Neural progenitor cell (in vitro differentiated cells): ENCODE results near the gene MAGI2. TPM values are rescaled to one million over a fixed set of nuclear protein-coding genes. Genes with fewer than 3 reads are reported as not detected.

Experiments used
- DNase-seq: peaks from one replicate; pipeline ENCODE4 v3.0.0-alpha.2; 2016; ENCODE audit warnings: low spot score
- H2AFZ ChIP-seq: fragments of 200-600 bp; sonication (generic); replicated peaks from 2 replicates; pipeline ENCODE4 v1.6.1; 2016; ENCODE audit warnings: antibody characterized with exemption
- H3F3A ChIP-seq: fragments of 200-600 bp; sonication (generic); 2 replicates; pipeline ENCODE4 v1.6.1; 2016; ENCODE audit warnings: antibody characterized with exemption, low read depth
- H3K27ac ChIP-seq: fragments of 200-600 bp; sonication (generic); 2 replicates; pipeline ENCODE4 v1.5.1; 2016; ENCODE audit warnings: mild to moderate bottlenecking
- H3K27me3 ChIP-seq: fragments of 200-600 bp; sonication (generic); 2 replicates; pipeline ENCODE4 v1.6.1; 2016; ENCODE audit warnings: mild to moderate bottlenecking, moderate library complexity
- H3K36me3 ChIP-seq: fragments of 200-600 bp; sonication (generic); 2 replicates; pipeline ENCODE4 v1.5.1; 2016
- H3K4me1 ChIP-seq: fragments of 200-600 bp; sonication (generic); 2 replicates; pipeline ENCODE4 v1.6.1; 2016; ENCODE audit warnings: mixed run types
- H3K4me2 ChIP-seq: fragments of 200-600 bp; sonication (generic); 2 replicates; pipeline ENCODE4 v1.6.1; 2016
- H3K4me3 ChIP-seq: fragments of 200-600 bp; sonication (generic); 2 replicates; pipeline ENCODE4 v1.5.1; 2016
- H3K79me2 ChIP-seq: fragments of 200-600 bp; sonication (generic); 2 replicates; pipeline ENCODE4 v1.6.1; 2016; ENCODE audit warnings: low read depth
- H3K9ac ChIP-seq: fragments of 200-600 bp; sonication (generic); 2 replicates; pipeline ENCODE4 v1.6.1; 2016
- H3K9me3 ChIP-seq: fragments of 200-600 bp; sonication (generic); 2 replicates; pipeline ENCODE4 v1.5.1; 2016; ENCODE audit warnings: low read depth
- H4K20me1 ChIP-seq: fragments of 200-600 bp; sonication (generic); 2 replicates; pipeline ENCODE4 v1.6.1; 2016; ENCODE audit warnings: low read depth
- H3K27ac Mint-ChIP-seq: 3 replicates; pipeline ENCODE4 v1.8.0; 2021; ENCODE audit warnings: mixed read lengths
- H3K27me3 Mint-ChIP-seq: 2 replicates; pipeline ENCODE4 v1.8.0; 2022; ENCODE audit warnings: low read depth, mild to moderate bottlenecking, inconsistent platforms, moderate library complexity, mixed read lengths; ENCODE audit not compliant: insufficient read depth
- H3K36me3 Mint-ChIP-seq: 3 replicates; pipeline ENCODE4 v1.8.0; 2021; ENCODE audit warnings: mixed read lengths
- H3K4me1 Mint-ChIP-seq: 3 replicates; pipeline ENCODE4 v1.8.0; 2021; ENCODE audit warnings: mixed read lengths
- H3K4me3 Mint-ChIP-seq: 3 replicates; pipeline ENCODE4 v1.8.0; 2021; ENCODE audit warnings: mild to moderate bottlenecking, moderate library complexity, mixed read lengths
- H3K9me3 Mint-ChIP-seq: 3 replicates; pipeline ENCODE4 v1.8.0; 2020; ENCODE audit warnings: mixed read lengths
- CTCF ChIP-seq: fragments of 200-600 bp; sonication (generic); IDR thresholded peaks from 2 replicates; pipeline ENCODE4 v1.5.1; 2017; ENCODE audit warnings: antibody characterized with exemption, mild to moderate bottlenecking
- EZH2 ChIP-seq: fragments of 200-600 bp; sonication (generic); IDR thresholded peaks from 2 replicates; pipeline ENCODE4 v1.6.1; 2017; ENCODE audit warnings: antibody characterized with exemption, mild to moderate bottlenecking, moderate library complexity
- EZH2phosphoT487 ChIP-seq: fragments of 200-600 bp; sonication (generic); IDR thresholded peaks from 2 replicates; pipeline ENCODE4 v1.6.1; 2017; ENCODE audit warnings: antibody characterized with exemption
- total RNA-seq: library from RNA; depleted of rRNA; stranded (reverse); fragments of >200 nt; gene quantifications from 2 replicates; pipeline ENCODE4 v1.2.3, GENCODE V29; 2015; ENCODE audit warnings: low replicate concordance

The MAGI2 gene
- total RNA-seq, 1 donor from 2014 or later: 5.8 TPM

- no peaks in the 10 kb centered on the region for H3K4me1 Mint-ChIP-seq
- Histone ChIP-seq H3K4me2 (no peak overlapping the region), H3K4me3 (no peak overlapping the region), H3K79me2 (no peaks in the 10 kb centered on the region), H3K36me3 (no peaks in the 10 kb centered on the region), H2AFZ (no peak overlapping the region), H3K27me3 (no peaks in the 10 kb centered on the region), H3F3A (no peaks in the 10 kb centered on the region), H3K9ac (no peak overlapping the region), H3K27ac (no peak overlapping the region), H4K20me1 (no peaks in the 10 kb centered on the region), H3K4me1 (peaks cover 11% of the 10 kb centered on the region), H3K9me3 (no peaks in the 10 kb centered on the region)
- DNase-seq: no peak
- no peak overlapping the region for H3K4me3 Mint-ChIP-seq
- H3K27ac Mint-ChIP-seq: no peak overlapping the region
- no peaks in the 10 kb centered on the region for H3K36me3 Mint-ChIP-seq
- H3K9me3 Mint-ChIP-seq: no peaks in the 10 kb centered on the region
- no peaks in the 10 kb centered on the region for H3K27me3 Mint-ChIP-seq
- no peak for TF ChIP-seq EZH2
- no peak for TF ChIP-seq CTCF
- no peak for TF ChIP-seq EZH2phosphoT487
These were observed 1046.4 kb downstream of the MAGI2 start for GRCh38 chr7:78407031-78407430.

- DNase-seq: no peak
- Histone ChIP-seq H3K4me3 (no peak overlapping the region), H3K27ac (no peak overlapping the region), H3K79me2 (no peaks in the 10 kb centered on the region), H3K9me3 (no peaks in the 10 kb centered on the region), H3K27me3 (no peaks in the 10 kb centered on the region), H4K20me1 (no peaks in the 10 kb centered on the region), H2AFZ (no peak overlapping the region), H3K4me1 (peaks cover 11% of the 10 kb centered on the region), H3K9ac (no peak overlapping the region), H3K36me3 (no peaks in the 10 kb centered on the region), H3F3A (no peaks in the 10 kb centered on the region), H3K4me2 (no peak overlapping the region)
- TF ChIP-seq CTCF (no peak), EZH2phosphoT487 (no peak), EZH2 (no peak)
- no peaks in the 10 kb centered on the region for H3K9me3 Mint-ChIP-seq
- H3K36me3 Mint-ChIP-seq: no peaks in the 10 kb centered on the region
- no peaks in the 10 kb centered on the region for H3K27me3 Mint-ChIP-seq
- no peaks in the 10 kb centered on the region for H3K4me1 Mint-ChIP-seq
- H3K27ac Mint-ChIP-seq: no peak overlapping the region
- no peak overlapping the region for H3K4me3 Mint-ChIP-seq
These were observed 1046.9 kb downstream of the MAGI2 start for GRCh38 chr7:78406531-78406930.

GRCh38 chr7:78402096-78402495 is 1051.4 kb downstream of the MAGI2 start:
- no peak overlapping the region for H3K4me3 ChIP-seq
- Mint-ChIP-seq H3K27ac (no peak overlapping the region), H3K9me3 (no peaks in the 10 kb centered on the region), H3K36me3 (no peaks in the 10 kb centered on the region), H3K4me1 (no peaks in the 10 kb centered on the region), H3K4me3 (no peak overlapping the region), H3K27me3 (no peaks in the 10 kb centered on the region)
- no peak overlapping the region for H3K9ac ChIP-seq
- no peaks in the 10 kb centered on the region for H3K9me3 ChIP-seq
- no peak overlapping the region for H3K27ac ChIP-seq
- H3K27me3 ChIP-seq: no peaks in the 10 kb centered on the region
- DNase-seq: no peak
- H3F3A ChIP-seq: no peaks in the 10 kb centered on the region
- no peaks in the 10 kb centered on the region for H4K20me1 ChIP-seq
- H3K36me3 ChIP-seq: no peaks in the 10 kb centered on the region
- peaks cover 13% of the 10 kb centered on the region for H3K4me1 ChIP-seq
- no peak overlapping the region for H2AFZ ChIP-seq
- H3K4me2 ChIP-seq: no peak overlapping the region
- TF ChIP-seq EZH2phosphoT487 (no peak), EZH2 (no peak), CTCF (no peak)
- no peaks in the 10 kb centered on the region for H3K79me2 ChIP-seq
